BJ (cell line): ENCODE measurements around the gene MAFG. TPM values are rescaled to one million over a fixed set of nuclear protein-coding genes. Genes with fewer than 3 reads are reported as not detected.

Experiments
- CTCF ChIA-PET: fragments of 350-600 bp; formaldehyde crosslinking; extraction: SDS; loops from one replicate; lab custom pipeline; 2021; ENCODE audit warnings: antibody characterized with exemption, inconsistent platforms; lab: Yijun Ruan, JAX
- POLR2A ChIA-PET: fragments of 300-600 bp; sonication (Branson Sonifier 250); formaldehyde crosslinking; extraction: SDS; loops from one replicate; lab custom pipeline; 2021; ENCODE audit warnings: antibody characterized with exemption; lab: Charles Lee
- DNase-seq: peaks from one replicate; pipeline ENCODE4 v3.0.0-alpha.2; 2011; ENCODE audit warnings: low read depth
- H3K27me3 ChIP-seq: 2 replicates; pipeline ENCODE4 v1.6.0; 2011; ENCODE audit warnings: low read length; ENCODE audit not compliant: control insufficient read depth, insufficient read depth
- H3K36me3 ChIP-seq: 2 replicates; pipeline ENCODE4 v1.5.1; 2011; ENCODE audit warnings: low read length; ENCODE audit not compliant: control insufficient read depth, insufficient read depth
- H3K4me3 ChIP-seq: 2 replicates; pipeline ENCODE4 v1.5.1; 2011; ENCODE audit warnings: low read depth, mild to moderate bottlenecking, control low read depth, low read length
- polyA plus RNA-seq: library from polyadenylated mRNA; depleted of rRNA; stranded (reverse); fragments of >200 nt; gene quantifications from 2 replicates; pipeline ENCODE4 v1.2.3, GENCODE V29; 2011
- TF ChIP-seq, protein P1 (sequence below): IDR thresholded peaks from 2 replicates; pipeline ENCODE4 v1.5.1; 2011; ENCODE audit warnings: low read depth, mild to moderate bottlenecking, control low read depth, inconsistent platforms, low read length, moderate library complexity; ENCODE audit not compliant: insufficient read depth

Gene MAFG
- polyA plus RNA-seq, 1 experiment, result 20.6 TPM

DNA sequence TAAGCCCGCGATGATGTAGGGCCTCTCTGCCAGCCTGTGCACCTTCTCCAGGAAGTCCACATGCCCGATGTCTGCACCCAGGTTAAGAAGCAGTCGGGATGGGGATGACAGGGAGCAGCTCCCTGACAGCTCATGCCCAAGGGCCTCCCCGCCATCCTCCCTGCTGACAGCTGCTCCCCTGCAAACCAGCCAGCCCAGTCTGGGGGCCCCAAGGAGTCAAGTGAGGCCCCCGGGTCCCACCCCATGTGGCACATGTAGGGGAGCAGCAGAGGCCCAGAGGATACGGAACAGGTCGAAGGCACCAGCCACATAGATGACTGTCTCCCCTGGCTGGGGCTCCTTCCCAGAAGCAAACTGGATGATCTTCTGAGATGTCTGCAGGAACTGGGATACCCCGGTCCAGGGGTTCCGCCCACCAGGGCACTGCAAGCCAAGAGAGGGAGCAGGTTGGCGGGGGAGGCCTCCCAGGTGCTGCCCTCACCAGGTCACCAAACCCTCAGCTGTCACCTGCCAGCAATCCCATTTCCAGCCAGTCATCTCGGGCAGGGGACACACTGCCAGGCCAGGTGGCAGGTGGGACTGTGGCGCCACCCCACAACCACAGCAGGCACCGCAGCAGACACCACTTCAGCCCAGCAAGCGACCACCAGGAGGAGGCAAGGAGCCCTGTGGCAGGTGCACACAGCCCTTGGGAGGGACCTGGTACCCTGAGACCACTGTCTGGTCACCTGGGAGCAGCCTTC lies 20.9 kb downstream of the MAFG start:
- Histone ChIP-seq H3K27me3 (no peaks in the 10 kb centered on the region), H3K4me3 (no peak overlapping the region), H3K36me3 (peaks cover 11% of the 10 kb centered on the region)
- ChIA-PET CTCF (interaction anchor here (1.0 kb wide), 1 partner anchor 53 kb away, joined by 3 read pairs; no protein-coding TSS in a partner anchor), POLR2A (no interaction called here)
- DNase-seq, result no peak
- TF ChIP-seq, protein P1, sequence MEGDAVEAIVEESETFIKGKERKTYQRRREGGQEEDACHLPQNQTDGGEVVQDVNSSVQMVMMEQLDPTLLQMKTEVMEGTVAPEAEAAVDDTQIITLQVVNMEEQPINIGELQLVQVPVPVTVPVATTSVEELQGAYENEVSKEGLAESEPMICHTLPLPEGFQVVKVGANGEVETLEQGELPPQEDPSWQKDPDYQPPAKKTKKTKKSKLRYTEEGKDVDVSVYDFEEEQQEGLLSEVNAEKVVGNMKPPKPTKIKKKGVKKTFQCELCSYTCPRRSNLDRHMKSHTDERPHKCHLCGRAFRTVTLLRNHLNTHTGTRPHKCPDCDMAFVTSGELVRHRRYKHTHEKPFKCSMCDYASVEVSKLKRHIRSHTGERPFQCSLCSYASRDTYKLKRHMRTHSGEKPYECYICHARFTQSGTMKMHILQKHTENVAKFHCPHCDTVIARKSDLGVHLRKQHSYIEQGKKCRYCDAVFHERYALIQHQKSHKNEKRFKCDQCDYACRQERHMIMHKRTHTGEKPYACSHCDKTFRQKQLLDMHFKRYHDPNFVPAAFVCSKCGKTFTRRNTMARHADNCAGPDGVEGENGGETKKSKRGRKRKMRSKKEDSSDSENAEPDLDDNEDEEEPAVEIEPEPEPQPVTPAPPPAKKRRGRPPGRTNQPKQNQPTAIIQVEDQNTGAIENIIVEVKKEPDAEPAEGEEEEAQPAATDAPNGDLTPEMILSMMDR, result no peak

DNA sequence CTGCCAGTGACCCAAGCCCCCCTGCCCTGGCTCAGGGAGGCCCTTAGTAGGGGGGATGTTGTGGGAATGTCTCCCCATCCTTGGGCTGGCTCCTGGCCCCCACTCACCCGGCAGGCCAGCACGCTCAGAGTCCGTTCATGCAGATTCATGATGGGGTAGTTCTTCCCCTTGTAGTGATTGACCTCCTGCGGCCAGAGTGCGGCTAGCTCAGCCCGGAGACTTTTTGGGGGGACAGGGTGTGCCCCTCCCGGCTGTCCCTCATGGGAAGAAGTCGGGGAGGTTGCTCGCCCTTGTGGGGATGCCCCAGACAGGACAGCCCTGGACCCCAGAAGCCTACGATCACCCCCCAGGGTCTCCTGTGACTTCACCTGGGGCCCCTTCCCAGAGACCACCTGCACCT lies 21.5 kb downstream of the MAFG start:
- no peak for DNase-seq
- Histone ChIP-seq H3K4me3 (no peak overlapping the region), H3K27me3 (no peaks in the 10 kb centered on the region), H3K36me3 (peaks cover 11% of the 10 kb centered on the region)
- TF ChIP-seq, protein P1, result no peak
- ChIA-PET CTCF (interaction anchor here (1.0 kb wide), 1 partner anchor 53 kb away, joined by 3 read pairs; no protein-coding TSS in a partner anchor), POLR2A (no interaction called here)

GRCh38 chr17:81905424-81905875 lies 22.1 kb downstream of the MAFG start:
- peaks cover 11% of the 10 kb centered on the region for H3K36me3 ChIP-seq
- ChIA-PET CTCF (interaction anchor here (1.0 kb wide), 1 partner anchor 54 kb away, joined by 3 read pairs; no protein-coding TSS in a partner anchor), POLR2A (no interaction called here)
- TF ChIP-seq, protein P1, result no peak
- DNase-seq, result no peak
- H3K27me3 ChIP-seq, result no peaks in the 10 kb centered on the region
- no peak overlapping the region for H3K4me3 ChIP-seq

- H3K36me3 ChIP-seq, result peaks cover 16% of the 10 kb centered on the region
- TF ChIP-seq, protein P1, result no peak
- CTCF ChIA-PET, result no interaction called here
Measured at GRCh38 chr17:81904600-81905423, 22.7 kb downstream of the MAFG start.

More at GRCh38 chr17:81904600-81905423, 22.7 kb downstream of the MAFG start:
- DNase-seq, result no peak
- Histone ChIP-seq H3K4me3 (no peak overlapping the region), H3K27me3 (no peaks in the 10 kb centered on the region)
- POLR2A ChIA-PET, result no interaction called here
